Ovary (tissue), 3 donors: ENCODE data around the gene HDAC1.

Experiments used
- EP300 ChIP-seq: sonication (generic); formaldehyde crosslinking; IDR thresholded peaks from one replicate; pipeline ENCODE4 v1.6.1; 2017; ENCODE audit warnings: antibody characterized with exemption
- POLR2A ChIP-seq: fragments of 450-650 bp; IDR thresholded peaks from one replicate; pipeline ENCODE4 v1.6.1; 2017; ENCODE audit warnings: antibody characterized with exemption, mild to moderate bottlenecking, moderate library complexity
- TF ChIP-seq, protein P1 (sequence below), 3 donors: fragments of 450-650 bp in 2 of 3; fragments of 200-600 bp in 1 of 3; IDR thresholded peaks; one replicate each; pipeline versions ENCODE4 v1.5.1 to v1.8.0; 2016 to 2022; ENCODE audit warnings: antibody characterized with exemption in 3 of 3, mild to moderate bottlenecking in 1 of 3
- donor health status: DM: no; HTN: no; CAD: no.

DNA sequence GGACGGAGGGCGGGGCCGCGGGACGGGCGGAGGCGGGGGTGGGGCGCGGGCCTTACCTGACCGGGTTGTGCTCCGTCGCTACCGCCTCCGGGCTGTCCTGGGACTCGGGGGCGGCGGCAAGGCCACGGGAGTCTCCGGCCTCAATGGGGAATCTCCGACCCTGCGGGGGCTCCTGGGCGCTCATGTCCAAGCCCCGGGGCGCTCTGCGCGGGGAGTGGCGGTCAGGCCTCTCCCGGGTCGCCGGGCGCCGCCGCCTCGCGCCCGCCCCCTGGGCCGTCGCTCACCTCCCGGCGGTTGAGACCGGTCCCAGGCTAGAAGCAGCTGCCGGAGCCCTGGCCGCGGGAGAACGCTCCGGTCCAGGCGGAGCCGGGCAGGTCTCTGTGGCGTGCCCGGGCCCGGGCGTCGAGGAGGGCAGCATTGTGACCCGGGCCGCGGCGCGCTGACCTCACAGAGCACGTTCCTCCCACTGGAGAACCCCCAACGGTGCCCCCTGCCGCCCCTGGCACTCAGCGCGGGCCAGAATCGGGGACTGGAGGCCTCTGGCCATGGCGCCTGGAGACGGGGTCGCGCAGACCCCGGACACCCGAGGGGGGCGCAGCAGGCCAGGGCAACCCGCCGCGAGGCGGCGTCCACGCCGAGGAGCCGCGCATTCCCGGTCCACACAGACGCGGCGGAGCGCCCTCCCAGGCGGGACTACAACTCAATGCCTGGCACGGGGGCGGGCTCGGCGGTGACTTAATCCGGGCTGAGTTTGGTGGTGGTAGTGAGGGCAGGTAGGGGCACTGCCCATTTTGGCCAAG is 70.0 kb downstream of the HDAC1 start:
- TF ChIP-seq, protein P1, sequence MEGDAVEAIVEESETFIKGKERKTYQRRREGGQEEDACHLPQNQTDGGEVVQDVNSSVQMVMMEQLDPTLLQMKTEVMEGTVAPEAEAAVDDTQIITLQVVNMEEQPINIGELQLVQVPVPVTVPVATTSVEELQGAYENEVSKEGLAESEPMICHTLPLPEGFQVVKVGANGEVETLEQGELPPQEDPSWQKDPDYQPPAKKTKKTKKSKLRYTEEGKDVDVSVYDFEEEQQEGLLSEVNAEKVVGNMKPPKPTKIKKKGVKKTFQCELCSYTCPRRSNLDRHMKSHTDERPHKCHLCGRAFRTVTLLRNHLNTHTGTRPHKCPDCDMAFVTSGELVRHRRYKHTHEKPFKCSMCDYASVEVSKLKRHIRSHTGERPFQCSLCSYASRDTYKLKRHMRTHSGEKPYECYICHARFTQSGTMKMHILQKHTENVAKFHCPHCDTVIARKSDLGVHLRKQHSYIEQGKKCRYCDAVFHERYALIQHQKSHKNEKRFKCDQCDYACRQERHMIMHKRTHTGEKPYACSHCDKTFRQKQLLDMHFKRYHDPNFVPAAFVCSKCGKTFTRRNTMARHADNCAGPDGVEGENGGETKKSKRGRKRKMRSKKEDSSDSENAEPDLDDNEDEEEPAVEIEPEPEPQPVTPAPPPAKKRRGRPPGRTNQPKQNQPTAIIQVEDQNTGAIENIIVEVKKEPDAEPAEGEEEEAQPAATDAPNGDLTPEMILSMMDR (IDR thresholded peaks at IDR 0.05): peak; percentile 46 to 84 (median 78)
- TF ChIP-seq POLR2A: no peak
- TF ChIP-seq EP300: no peak
